ENCODE measurements around the gene USP3. TPM values are rescaled to one million over a fixed set of nuclear protein-coding genes. Genes with fewer than 3 reads are reported as not detected.

USP3 gene
- total and polyA plus RNA-seq, 10 of the 15 experiments (the other 5 are each of a cell fraction or from before 2014, with no cell fraction given): 23.8 to 64.5 (median 50.3) TPM

DNA sequence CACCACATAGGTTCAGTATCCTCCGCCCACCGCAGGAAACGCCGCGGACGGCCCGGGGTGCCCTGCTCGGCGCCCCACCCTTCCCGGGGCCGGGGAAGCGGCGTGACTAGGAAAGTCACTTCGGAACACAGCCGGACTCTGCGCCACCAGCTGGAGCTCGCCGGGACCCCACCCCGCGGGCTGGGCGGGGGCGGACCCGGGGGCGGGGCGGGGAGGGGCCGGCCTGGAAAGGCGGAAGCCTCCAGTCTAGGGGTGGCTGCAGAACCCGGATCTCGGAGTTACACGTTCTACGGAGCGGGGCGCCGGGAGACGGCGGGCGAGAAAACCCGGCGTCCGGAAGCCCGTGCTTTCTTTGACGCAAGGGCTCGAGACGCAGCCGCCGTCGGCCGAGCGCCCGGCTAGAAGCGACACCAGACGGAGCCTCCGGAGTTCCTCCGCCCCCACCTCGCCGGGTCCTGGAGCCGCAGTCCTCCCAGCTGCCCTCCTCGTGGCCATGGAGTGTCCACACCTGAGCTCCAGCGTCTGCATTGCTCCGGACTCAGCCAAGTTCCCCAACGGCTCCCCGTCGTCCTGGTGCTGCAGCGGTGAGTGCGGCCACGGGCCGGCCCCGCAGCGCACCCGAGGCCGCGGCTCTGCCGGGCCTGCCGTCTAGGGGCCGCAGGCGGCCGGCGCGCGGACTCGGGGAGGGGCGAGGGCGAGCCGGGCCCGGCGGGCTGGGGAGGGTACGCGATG lies at the start of gene USP3 (continued):
- TF ChIP-seq, protein P1, sequence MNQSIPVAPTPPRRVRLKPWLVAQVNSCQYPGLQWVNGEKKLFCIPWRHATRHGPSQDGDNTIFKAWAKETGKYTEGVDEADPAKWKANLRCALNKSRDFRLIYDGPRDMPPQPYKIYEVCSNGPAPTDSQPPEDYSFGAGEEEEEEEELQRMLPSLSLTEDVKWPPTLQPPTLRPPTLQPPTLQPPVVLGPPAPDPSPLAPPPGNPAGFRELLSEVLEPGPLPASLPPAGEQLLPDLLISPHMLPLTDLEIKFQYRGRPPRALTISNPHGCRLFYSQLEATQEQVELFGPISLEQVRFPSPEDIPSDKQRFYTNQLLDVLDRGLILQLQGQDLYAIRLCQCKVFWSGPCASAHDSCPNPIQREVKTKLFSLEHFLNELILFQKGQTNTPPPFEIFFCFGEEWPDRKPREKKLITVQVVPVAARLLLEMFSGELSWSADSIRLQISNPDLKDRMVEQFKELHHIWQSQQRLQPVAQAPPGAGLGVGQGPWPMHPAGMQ (IDR thresholded peaks at IDR 0.05; ENCODE audit: borderline replicate concordance): 0 out of 2 replicates have a peak, but pooled peaks have one; percentile 29
- TF ChIP-seq RAD21 (IDR thresholded peaks at IDR 0.05; ENCODE audit: insufficient read depth, low read depth, low read length): peak; percentile 30
- 0 out of 2 replicates have a peak, but pooled peaks have one; percentile 32 for TF ChIP-seq ASH2L (IDR thresholded peaks at IDR 0.05; ENCODE audit: borderline replicate concordance, low read depth)
- 0 out of 2 replicates have a peak, but pooled peaks have one; percentile 64 for TF ChIP-seq RFX5 (IDR thresholded peaks at IDR 0.05; ENCODE audit: low read depth, low read length)
- TF ChIP-seq, protein P2, sequence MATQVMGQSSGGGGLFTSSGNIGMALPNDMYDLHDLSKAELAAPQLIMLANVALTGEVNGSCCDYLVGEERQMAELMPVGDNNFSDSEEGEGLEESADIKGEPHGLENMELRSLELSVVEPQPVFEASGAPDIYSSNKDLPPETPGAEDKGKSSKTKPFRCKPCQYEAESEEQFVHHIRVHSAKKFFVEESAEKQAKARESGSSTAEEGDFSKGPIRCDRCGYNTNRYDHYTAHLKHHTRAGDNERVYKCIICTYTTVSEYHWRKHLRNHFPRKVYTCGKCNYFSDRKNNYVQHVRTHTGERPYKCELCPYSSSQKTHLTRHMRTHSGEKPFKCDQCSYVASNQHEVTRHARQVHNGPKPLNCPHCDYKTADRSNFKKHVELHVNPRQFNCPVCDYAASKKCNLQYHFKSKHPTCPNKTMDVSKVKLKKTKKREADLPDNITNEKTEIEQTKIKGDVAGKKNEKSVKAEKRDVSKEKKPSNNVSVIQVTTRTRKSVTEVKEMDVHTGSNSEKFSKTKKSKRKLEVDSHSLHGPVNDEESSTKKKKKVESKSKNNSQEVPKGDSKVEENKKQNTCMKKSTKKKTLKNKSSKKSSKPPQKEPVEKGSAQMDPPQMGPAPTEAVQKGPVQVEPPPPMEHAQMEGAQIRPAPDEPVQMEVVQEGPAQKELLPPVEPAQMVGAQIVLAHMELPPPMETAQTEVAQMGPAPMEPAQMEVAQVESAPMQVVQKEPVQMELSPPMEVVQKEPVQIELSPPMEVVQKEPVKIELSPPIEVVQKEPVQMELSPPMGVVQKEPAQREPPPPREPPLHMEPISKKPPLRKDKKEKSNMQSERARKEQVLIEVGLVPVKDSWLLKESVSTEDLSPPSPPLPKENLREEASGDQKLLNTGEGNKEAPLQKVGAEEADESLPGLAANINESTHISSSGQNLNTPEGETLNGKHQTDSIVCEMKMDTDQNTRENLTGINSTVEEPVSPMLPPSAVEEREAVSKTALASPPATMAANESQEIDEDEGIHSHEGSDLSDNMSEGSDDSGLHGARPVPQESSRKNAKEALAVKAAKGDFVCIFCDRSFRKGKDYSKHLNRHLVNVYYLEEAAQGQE (IDR thresholded peaks at IDR 0.05; ENCODE audit: low read depth, low read length): peak; percentile 50
- TF ChIP-seq FOXK2 (IDR thresholded peaks at IDR 0.05): no peak
- TF ChIP-seq, protein P3, sequence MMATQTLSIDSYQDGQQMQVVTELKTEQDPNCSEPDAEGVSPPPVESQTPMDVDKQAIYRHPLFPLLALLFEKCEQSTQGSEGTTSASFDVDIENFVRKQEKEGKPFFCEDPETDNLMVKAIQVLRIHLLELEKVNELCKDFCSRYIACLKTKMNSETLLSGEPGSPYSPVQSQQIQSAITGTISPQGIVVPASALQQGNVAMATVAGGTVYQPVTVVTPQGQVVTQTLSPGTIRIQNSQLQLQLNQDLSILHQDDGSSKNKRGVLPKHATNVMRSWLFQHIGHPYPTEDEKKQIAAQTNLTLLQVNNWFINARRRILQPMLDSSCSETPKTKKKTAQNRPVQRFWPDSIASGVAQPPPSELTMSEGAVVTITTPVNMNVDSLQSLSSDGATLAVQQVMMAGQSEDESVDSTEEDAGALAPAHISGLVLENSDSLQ (IDR thresholded peaks at IDR 0.05): 0 out of 2 replicates have a peak, but pooled peaks have one; percentile 12
- TF ChIP-seq PML (IDR thresholded peaks at IDR 0.05; ENCODE audit: low read length): no peak
- TF ChIP-seq YY1 (IDR thresholded peaks at IDR 0.05; ENCODE audit: low read depth, low read length): peak; percentile 92
- TF ChIP-seq TBL1XR1 (IDR thresholded peaks at IDR 0.05; ENCODE audit: low read depth, low read length): peak; percentile 89
- TF ChIP-seq SMAD5 (IDR thresholded peaks at IDR 0.05; ENCODE audit: low read depth): peak; percentile 53; the same call in 1 of the 2 replicates
- TF ChIP-seq SP1 (IDR thresholded peaks at IDR 0.05; ENCODE audit: low read depth, low read length): peak; percentile 99
- TF ChIP-seq, protein P4, sequence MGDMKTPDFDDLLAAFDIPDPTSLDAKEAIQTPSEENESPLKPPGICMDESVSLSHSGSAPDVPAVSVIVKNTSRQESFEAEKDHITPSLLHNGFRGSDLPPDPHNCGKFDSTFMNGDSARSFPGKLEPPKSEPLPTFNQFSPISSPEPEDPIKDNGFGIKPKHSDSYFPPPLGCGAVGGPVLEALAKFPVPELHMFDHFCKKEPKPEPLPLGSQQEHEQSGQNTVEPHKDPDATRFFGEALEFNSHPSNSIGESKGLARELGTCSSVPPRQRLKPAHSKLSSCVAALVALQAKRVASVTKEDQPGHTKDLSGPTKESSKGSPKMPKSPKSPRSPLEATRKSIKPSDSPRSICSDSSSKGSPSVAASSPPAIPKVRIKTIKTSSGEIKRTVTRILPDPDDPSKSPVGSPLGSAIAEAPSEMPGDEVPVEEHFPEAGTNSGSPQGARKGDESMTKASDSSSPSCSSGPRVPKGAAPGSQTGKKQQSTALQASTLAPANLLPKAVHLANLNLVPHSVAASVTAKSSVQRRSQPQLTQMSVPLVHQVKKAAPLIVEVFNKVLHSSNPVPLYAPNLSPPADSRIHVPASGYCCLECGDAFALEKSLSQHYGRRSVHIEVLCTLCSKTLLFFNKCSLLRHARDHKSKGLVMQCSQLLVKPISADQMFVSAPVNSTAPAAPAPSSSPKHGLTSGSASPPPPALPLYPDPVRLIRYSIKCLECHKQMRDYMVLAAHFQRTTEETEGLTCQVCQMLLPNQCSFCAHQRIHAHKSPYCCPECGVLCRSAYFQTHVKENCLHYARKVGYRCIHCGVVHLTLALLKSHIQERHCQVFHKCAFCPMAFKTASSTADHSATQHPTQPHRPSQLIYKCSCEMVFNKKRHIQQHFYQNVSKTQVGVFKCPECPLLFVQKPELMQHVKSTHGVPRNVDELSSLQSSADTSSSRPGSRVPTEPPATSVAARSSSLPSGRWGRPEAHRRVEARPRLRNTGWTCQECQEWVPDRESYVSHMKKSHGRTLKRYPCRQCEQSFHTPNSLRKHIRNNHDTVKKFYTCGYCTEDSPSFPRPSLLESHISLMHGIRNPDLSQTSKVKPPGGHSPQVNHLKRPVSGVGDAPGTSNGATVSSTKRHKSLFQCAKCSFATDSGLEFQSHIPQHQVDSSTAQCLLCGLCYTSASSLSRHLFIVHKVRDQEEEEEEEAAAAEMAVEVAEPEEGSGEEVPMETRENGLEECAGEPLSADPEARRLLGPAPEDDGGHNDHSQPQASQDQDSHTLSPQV (IDR thresholded peaks at IDR 0.05): no peak
- no peak for TF ChIP-seq MTA2 (IDR thresholded peaks at IDR 0.05; ENCODE audit: low read depth)
- TF ChIP-seq WRNIP1 (IDR thresholded peaks at IDR 0.05; ENCODE audit: borderline replicate concordance, low read depth, low read length): 0 out of 2 replicates have a peak, but pooled peaks have one; percentile 35
- peak; percentile 85 for TF ChIP-seq CHD1 (IDR thresholded peaks at IDR 0.05; ENCODE audit: low read depth, low read length)
- peak; percentile 83 for TF ChIP-seq TCF3 (IDR thresholded peaks at IDR 0.05; ENCODE audit: borderline replicate concordance, insufficient read depth, low read depth, low read length)
- TF ChIP-seq ETV6 (conservative IDR thresholded peaks at IDR 0.05 in 1 of 2, IDR thresholded peaks at IDR 0.05 in 1 of 2; ENCODE audit: borderline replicate concordance in 1 of 2, low read depth in 1 of 2): peak in 1 of 2 experiments; percentile 58; a peak in 1 of 4 replicates
- TF ChIP-seq JUNB (IDR thresholded peaks at IDR 0.05): no peak
- no peak for TF ChIP-seq FOS (IDR thresholded peaks at IDR 0.05; ENCODE audit: borderline replicate concordance, extremely low read depth, insufficient read length)
